ENCODE measurements around the gene SCRN2. TPM values are rescaled to one million over a fixed set of nuclear protein-coding genes. Genes with fewer than 3 reads are reported as not detected.
A peak's percentile ranks its signal among the peaks of the same experiment; 100 is the strongest.

SCRN2 gene
- total RNA-seq, 1 donor from 2014 or later = 30.9 TPM

- intact Hi-C loops (cut with DNase I) = no loop called here
- DNase-seq = no peak
- H3K36me3 ChIP-seq = peaks cover 11% of the 10 kb centered on the region
- ATAC-seq = peak; percentile 60 to 73
- no peaks in the 10 kb centered on the region for H3K4me1 ChIP-seq
- no peak overlapping the region for H3K27ac ChIP-seq
- peak; percentile 50 for TF ChIP-seq CTCF (IDR thresholded peaks at IDR 0.05)
- no peaks in the 10 kb centered on the region for H3K9me3 ChIP-seq
- H3K4me3 ChIP-seq = no peak overlapping the region
- H3K27me3 ChIP-seq (ENCODE audit: low read depth) = no peaks in the 10 kb centered on the region
Measured at GRCh38 chr17:47802341-47803022, 38.6 kb downstream of the SCRN2 start.

GRCh38 chr17:47801906-47802305, 39.2 kb downstream of the SCRN2 start:
- Histone ChIP-seq H3K4me1 (no peaks in the 10 kb centered on the region), H3K27ac (no peak overlapping the region), H3K4me3 (no peak overlapping the region), H3K36me3 (peaks cover 5% of the 10 kb centered on the region), H3K9me3 (no peaks in the 10 kb centered on the region), H3K27me3 (ENCODE audit: low read depth) (no peaks in the 10 kb centered on the region)
- ATAC-seq (no peak), DNase-seq (no peak)
- intact Hi-C loops (cut with DNase I) = no loop called here
- no peak for TF ChIP-seq CTCF (IDR thresholded peaks at IDR 0.05)

- Histone ChIP-seq H3K9me3 (no peaks in the 10 kb centered on the region), H3K36me3 (no peaks in the 10 kb centered on the region), H3K27ac (no peak overlapping the region), H3K4me1 (no peaks in the 10 kb centered on the region), H3K27me3 (ENCODE audit: low read depth) (no peaks in the 10 kb centered on the region), H3K4me3 (no peak overlapping the region)
- ATAC-seq (no peak), DNase-seq (no peak)
- no peak for TF ChIP-seq CTCF (IDR thresholded peaks at IDR 0.05)
- intact Hi-C loops (cut with DNase I) = no loop called here
Measured at GRCh38 chr17:47801176-47801765, 39.8 kb downstream of the SCRN2 start.

GRCh38 chr17:47800686-47801085, 40.4 kb downstream of the SCRN2 start:
- Histone ChIP-seq H3K4me1 (no peaks in the 10 kb centered on the region), H3K9me3 (no peaks in the 10 kb centered on the region), H3K4me3 (no peak overlapping the region), H3K36me3 (no peaks in the 10 kb centered on the region), H3K27ac (no peak overlapping the region), H3K27me3 (ENCODE audit: low read depth) (no peaks in the 10 kb centered on the region)
- intact Hi-C loops (cut with DNase I) = no loop called here
- ATAC-seq (no peak), DNase-seq (no peak)
- no peak for TF ChIP-seq CTCF (IDR thresholded peaks at IDR 0.05)

GRCh38 chr17:47797797-47798196, 43.3 kb downstream of the SCRN2 start:
- intact Hi-C loops (cut with DNase I) = no loop called here
- no peak overlapping the region for H3K4me3 ChIP-seq
- no peaks in the 10 kb centered on the region for H3K36me3 ChIP-seq
- H3K27ac ChIP-seq = no peak overlapping the region
- ATAC-seq = no peak
- H3K27me3 ChIP-seq (ENCODE audit: low read depth) = peaks cover 13% of the 10 kb centered on the region
- no peaks in the 10 kb centered on the region for H3K4me1 ChIP-seq
- H3K9me3 ChIP-seq = no peaks in the 10 kb centered on the region
- no peak for TF ChIP-seq CTCF (IDR thresholded peaks at IDR 0.05)
- DNase-seq = no peak
